Right lung (tissue), 5 donors: Measurements from ENCODE around the gene SLC9C1. TPM values are rescaled to one million over a fixed set of nuclear protein-coding genes. Genes with fewer than 3 reads are reported as not detected.
A peak's percentile ranks its signal among the peaks of the same experiment; 100 is the strongest.

ENCODE experiments used
- DNase-seq, 2 donors: peaks; one replicate each; pipeline ENCODE4 v3.0.0-alpha.2; 2013
- polyA plus RNA-seq, 5 donors: library from polyadenylated mRNA; unstranded; fragments of 120-200 nt; gene quantifications; one replicate each; pipeline versions ENCODE4 v1.2.1 to v1.2.3, GENCODE V29; 2013; ENCODE audit warnings: inconsistent platforms in 1 of 5, low replicate concordance in 1 of 5; ENCODE audit not compliant: insufficient read length in 5 of 5, insufficient read depth in 1 of 5

Gene SLC9C1
- polyA plus RNA-seq, 5 donors: 0.22 to 1.7 (median 0.98) TPM

DNA sequence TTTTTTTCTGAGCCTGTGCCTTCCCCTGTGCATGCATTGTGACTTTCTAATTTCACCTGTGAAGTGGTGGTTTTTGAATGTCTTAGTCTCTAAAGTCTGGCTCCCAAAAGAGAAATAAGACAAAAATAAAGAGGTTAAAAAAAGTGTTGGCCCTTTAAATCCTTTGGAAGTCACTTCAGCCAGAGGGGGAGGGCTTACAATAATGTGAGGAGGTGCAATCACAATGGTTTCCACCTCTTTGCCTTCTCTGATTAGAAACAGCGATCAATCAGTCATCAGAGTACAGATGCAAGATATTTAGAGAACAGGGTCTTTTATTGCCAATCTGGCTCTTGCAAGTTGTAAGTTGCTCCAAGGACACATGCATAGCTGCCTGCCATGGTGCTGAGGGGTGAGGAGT is 96.9 kb downstream of the SLC9C1 start:
- no peak for DNase-seq

DNA sequence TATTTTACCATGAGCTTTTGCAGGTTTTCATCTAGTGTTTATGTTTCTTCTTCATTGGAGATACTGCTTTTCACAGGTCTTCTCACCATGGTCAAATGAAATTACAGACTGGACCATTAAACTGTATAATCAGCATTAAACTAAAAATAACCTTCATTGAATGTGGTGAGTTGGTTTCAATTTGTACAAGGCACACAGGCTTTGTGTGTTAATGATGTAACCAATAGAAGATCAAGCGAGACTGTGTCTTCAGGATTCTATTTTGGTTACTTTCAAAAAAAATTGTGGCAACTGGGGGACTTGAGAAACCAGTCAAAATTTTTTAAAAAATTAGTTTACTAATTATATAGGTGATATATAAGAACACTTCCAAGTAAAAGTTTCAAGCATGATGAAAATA is 106.7 kb downstream of the SLC9C1 start:
- DNase-seq: no peak

GRCh38 chr3:112185423-112186035 is 108.5 kb downstream of the SLC9C1 start:
- DNase-seq: peak in 1 of 2 donors; percentile 2

- DNase-seq: no peak
Measured at GRCh38 chr3:112175646-112176045, 118.4 kb downstream of the SLC9C1 start.

GRCh38 chr3:112175037-112175436 is 119.0 kb downstream of the SLC9C1 start:
- DNase-seq: no peak

DNA sequence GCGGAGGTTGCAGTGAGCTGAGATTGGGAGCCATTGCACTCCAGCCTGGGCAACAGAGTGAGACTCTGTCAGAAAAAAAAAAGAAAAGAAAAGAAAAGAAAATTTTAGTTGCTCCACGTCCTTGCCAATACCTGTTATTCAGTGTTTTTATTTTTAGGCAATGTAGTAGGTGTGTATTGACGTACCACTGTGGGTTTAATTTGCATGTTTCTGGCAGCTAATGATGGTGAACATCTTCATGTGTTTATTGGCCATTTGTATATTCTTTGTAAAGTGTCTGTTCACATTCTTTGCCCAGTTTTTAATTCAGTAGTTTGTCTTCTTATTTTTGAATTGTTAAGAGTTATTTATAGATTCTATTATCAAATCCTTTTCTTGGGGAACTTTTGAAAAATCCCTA is 122.9 kb downstream of the SLC9C1 start:
- no peak for DNase-seq

DNA sequence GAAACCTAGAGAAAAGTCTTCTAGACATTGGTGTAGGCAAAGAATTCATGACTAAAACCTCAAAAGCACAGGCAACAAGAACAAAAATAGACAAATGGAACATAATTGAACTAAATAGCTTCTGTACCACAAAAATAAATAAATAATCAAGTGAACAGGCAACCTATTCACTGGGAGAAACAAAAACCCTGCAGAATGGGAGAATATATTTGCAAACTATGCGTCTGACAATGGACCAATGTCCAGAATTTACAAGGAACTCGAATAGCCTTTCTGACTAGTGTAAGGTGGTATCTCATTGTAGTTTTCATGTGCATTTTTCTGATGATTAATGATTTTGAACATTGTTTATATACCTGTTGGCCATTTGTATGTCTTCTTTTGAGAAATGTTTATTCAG is 124.0 kb downstream of the SLC9C1 start:
- no peak for DNase-seq

DNA sequence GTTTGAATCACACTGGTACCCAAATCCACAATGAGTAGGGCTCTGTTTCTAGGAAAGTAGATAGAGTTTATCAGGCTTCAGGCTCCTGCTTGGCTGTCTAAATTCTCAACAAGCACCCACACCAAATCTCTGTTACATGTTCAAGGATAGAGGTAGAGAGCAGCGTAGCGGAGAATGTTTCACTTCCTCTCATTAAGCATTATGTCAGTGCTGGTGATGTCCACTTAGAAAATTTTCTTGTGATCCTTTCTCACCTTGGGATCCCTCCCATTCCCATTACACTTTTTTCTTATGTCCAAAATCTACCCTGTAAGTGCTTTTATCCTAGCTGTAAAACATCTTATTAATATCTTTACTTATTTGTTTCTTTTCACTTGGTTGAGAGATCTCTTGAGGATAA is 126.3 kb downstream of the SLC9C1 start:
- DNase-seq: no peak

GRCh38 chr3:112149136-112149535 is 144.9 kb downstream of the SLC9C1 start:
- DNase-seq: no peak

DNA sequence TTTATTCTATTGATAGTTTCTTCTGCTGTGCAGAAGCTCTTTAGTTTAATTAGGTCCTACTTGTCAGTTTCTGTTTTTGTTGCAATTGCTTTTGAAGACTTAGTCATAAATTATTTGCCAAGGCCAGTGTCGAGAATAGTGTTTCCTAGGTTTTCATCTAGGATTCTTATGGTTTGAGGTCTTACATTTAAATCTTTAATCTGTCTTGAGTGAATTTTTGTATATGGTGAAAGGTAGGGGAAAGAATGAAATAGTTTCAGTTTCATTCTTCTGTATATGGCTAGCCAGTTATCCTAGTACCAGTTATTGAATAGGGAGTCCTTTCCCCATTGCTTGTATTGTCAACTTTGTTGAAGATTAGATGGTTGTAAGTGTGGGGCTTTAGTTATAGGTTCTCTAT is 150.3 kb downstream of the SLC9C1 start:
- DNase-seq: no peak

GRCh38 chr3:112143251-112143650 is 150.8 kb downstream of the SLC9C1 start:
- DNase-seq: no peak

DNA sequence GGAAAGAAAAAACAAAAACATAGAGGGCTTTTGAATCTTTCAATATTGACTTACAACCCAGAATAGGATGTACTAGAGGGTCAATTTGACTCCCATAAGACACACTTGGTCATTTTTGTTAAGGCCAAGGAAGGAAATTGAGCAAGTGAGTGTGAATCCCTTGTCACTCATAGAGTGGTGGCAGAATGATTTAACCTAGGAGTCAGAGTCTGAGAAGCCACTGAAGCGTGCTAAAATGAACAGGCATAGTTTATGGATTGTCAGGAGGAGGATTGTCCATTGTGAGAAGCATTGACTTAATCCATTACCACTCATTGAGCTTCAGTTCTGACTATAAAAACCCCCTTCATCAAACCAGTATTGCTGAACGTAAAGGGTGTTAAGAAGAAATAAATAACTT is 152.7 kb downstream of the SLC9C1 start:
- DNase-seq: no peak

GRCh38 chr3:112140584-112140983 is 153.4 kb downstream of the SLC9C1 start:
- DNase-seq: no peak

GRCh38 chr3:112138219-112138969 is 155.6 kb downstream of the SLC9C1 start:
- DNase-seq: no peak

DNA sequence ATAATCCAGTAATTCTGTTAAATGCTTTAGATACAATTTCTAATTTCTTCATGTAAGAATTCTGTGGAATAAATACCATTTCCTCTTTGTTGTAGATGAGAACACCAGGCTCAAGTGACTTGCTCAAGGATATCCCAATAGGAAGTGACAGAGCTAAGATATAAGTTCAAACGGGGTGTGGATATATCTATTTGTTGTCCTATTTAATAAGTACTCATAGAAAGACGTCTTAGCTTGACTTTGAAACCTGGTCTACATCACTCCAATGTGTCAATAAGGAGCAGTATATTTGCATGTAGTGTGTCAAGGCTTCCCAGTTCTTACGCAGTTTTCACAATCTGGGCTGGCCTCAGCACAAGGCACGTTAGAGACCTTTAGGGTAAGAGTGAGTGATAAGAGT is 156.2 kb downstream of the SLC9C1 start:
- no peak for DNase-seq

GRCh38 chr3:112136959-112137693 is 156.9 kb downstream of the SLC9C1 start:
- no peak for DNase-seq

- DNase-seq: no peak
Measured at GRCh38 chr3:112136046-112136445, 158.0 kb downstream of the SLC9C1 start.

DNA sequence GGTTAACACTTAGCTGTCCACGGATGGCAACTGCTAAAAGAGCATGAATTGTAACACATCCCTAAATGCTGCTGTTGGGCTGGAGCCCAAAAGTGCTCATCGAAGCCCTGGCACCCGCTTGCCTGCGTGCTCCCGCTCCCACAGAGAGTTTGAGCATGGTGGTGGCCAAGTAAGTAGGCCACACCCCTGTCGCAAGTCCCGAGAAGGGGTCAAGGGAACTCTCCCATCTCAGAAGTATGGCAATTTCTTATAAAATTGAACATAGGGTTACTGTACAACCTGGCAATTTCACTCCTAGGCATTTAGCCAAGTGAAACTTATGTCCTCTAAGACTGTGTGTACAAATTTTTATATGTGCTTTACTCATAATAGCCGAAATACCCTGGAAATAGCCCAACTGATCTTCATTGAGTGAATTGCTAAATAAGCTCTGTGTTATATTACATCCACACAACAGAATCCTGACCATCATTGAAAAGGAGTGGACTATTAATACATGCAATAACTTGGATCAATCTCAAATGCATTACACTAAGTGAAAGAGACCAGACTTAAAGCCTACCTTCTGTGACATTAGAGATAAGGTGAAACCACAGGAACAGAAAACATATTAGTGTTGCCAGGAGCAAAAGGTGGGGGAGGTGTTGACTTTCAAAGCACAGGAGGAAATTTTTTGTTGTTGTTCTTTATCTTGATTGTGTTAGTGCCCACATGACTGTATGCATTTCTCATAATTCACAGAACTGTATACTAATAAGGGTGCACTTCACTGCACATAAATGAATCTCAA is 159.5 kb downstream of the SLC9C1 start:
- no peak for DNase-seq

DNA sequence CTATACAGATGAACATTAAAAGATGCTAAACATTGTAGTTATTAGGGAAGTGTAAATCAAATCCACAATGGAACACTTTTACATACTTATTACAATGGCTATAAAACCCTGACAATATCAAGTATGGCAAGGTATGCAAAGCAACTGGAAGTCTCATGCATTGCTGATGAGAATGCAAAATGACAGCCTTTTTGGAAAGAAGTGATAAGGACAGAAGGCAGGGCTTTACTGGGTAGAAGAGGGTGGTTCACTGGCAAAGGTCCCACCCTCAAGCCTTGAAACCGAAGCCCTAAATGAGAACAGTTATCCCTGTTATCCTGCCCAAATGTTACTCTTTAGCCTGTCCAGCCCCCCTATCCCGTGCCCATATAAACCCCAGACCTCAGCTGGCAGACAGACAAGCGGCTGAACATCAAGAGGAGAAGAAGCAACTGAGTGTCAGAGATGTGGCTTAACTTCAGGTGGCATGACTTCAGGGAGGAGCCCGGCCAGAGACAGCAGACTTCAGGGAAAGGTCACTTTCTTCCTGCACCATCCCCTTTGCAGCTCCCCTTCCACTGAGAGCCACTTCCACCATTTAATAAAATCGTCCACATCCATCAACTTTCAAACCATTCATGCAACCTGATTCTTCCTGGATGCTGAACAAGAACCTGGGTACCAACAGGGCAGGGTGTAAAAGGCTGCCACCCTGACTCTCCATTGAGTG is 160.2 kb downstream of the SLC9C1 start:
- no peak for DNase-seq

- no peak for DNase-seq
Measured at GRCh38 chr3:112132975-112133448, 161.0 kb downstream of the SLC9C1 start, which contains the start of gene GCSAM. Gene GCSAM (minus strand): TSS chr3:112133248. CDS start chr3:112133120, 128 bp downstream.

DNA sequence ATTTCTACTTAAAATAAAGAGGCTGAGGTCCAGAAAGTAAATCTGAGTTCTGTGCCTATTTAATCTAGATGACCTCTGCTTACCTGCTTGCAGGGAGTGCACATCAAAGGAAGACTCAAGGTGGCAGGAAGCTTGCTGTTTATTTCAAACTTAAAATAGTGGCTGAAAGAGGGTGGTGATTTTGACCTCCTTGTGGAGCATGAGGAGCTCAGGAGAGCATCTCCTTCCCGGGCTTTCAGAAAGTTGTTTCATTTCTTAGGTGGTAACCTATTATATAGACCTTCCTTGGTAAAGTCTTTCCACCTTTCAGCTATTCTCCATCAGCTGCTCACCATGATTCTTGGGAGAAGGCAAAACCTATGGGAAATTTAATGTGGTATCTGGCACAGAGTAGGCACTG is 161.5 kb downstream of the SLC9C1 start:
- DNase-seq: no peak
